ENCODE measurements around the gene TMEM11.

Gene TMEM11

DNA sequence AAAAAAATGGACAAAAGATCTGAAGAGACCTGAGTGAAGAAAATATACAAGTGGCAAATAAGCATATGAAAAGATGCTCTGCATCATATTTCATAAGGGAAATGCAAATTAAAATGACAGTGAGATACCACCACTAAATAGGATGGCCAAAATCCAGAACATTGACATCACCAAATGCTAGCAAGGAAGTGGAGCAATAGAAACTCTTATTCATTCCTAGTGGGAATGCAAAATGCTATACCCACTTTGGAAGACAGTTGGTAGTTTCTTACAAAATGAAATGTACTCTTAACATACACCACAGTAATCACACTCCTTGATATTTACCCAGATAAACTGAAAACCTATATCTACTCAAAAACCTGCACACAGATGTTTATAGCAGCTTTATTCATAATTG is 53.6 kb downstream of the TMEM11 start:
- DNase-seq (ENCODE audit: low read depth) = no peak
- TF ChIP-seq, protein P1, sequence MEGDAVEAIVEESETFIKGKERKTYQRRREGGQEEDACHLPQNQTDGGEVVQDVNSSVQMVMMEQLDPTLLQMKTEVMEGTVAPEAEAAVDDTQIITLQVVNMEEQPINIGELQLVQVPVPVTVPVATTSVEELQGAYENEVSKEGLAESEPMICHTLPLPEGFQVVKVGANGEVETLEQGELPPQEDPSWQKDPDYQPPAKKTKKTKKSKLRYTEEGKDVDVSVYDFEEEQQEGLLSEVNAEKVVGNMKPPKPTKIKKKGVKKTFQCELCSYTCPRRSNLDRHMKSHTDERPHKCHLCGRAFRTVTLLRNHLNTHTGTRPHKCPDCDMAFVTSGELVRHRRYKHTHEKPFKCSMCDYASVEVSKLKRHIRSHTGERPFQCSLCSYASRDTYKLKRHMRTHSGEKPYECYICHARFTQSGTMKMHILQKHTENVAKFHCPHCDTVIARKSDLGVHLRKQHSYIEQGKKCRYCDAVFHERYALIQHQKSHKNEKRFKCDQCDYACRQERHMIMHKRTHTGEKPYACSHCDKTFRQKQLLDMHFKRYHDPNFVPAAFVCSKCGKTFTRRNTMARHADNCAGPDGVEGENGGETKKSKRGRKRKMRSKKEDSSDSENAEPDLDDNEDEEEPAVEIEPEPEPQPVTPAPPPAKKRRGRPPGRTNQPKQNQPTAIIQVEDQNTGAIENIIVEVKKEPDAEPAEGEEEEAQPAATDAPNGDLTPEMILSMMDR (IDR thresholded peaks at IDR 0.05; ENCODE audit: control insufficient read depth, extremely low read depth, insufficient read depth) = no peak
- no peak overlapping the region for H3K4me3 ChIP-seq (ENCODE audit: low read depth, low read length)

DNA sequence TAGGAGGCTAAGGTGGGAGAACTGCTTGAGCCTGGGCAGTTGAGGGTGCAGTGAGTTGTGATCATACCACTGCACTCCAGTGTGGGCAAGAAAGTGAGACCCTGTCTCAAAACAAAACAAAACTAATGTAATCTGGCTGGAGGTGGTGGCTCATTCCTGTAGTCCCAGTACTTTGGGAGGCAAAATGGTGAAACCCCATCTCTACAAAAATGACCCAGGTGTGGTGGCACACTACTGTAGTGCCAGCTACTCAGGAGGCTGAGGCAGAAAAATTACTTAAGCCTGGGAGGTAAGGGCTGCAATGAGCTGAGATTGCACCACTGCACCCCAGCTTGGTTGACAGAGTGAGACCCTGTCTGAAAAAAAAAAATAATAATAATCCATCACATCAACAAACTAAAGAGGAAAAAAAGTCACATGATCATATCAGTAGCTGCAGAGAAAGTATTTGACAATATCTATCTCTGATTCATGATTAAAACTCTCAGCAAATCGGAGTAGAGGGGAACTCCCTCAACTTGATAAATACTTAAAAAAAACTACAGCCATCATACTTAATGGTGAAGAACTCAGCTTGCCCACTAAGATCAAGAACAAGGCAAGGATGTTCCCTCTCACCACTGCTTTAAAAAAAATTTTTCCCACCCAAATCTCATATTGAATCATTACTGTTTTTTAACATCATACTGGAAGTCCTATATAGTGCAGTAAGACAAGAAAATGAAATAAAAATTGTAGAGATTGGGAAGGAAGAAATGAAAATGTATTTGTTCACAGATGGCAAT is 56.2 kb downstream of the TMEM11 start:
- no peak overlapping the region for H3K4me3 ChIP-seq (ENCODE audit: low read depth, low read length)
- TF ChIP-seq, protein P1 (IDR thresholded peaks at IDR 0.05; ENCODE audit: control insufficient read depth, extremely low read depth, insufficient read depth) = no peak
- no peak for DNase-seq (ENCODE audit: low read depth)

DNA sequence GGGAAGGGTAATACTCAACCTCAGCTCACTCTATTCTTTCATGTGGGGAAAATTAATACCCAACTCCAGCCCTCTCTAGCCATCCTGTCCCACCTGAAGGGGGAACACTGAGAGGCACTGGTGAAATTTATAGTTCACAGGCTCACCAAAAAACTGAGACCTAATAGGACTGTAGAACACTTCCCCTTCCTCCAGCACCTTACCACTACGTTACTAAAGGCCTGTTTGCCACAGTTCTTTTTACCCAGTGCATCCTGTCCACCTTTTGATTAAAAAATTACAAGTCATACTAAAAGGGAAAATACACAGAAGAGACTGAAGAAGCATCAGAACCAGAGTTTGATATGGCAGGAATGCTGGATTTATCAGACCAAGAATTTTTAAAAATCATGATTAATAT is 61.2 kb downstream of the TMEM11 start:
- TF ChIP-seq, protein P1 (IDR thresholded peaks at IDR 0.05; ENCODE audit: control insufficient read depth, extremely low read depth, insufficient read depth) = no peak
- DNase-seq (ENCODE audit: low read depth) = no peak
- no peak overlapping the region for H3K4me3 ChIP-seq (ENCODE audit: low read depth, low read length)

DNA sequence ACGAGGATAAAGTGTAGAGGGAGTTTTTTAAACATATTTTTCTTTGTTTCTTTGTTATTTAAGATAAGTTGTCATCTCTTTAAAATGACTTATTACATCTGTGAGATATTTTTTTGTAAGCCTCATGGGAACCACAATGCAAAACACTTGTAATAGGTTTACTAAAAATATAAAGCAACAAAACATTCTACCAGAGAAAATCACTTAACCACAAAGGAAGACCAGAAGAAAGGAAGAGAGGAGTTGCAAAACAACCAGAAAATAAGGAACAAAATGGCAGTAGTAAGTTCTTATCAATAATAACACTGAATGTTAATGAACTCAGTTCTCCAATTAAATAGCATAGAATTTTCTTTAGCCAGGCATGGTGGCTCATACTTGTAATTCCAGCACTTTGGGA is 64.3 kb downstream of the TMEM11 start:
- TF ChIP-seq, protein P1 (IDR thresholded peaks at IDR 0.05; ENCODE audit: control insufficient read depth, extremely low read depth, insufficient read depth) = no peak
- no peak overlapping the region for H3K4me3 ChIP-seq (ENCODE audit: low read depth, low read length)
- no peak for DNase-seq (ENCODE audit: low read depth)

All from LNCaP clone FGC (cell line).